HG02852 (cell line): ENCODE data around the gene EIPR1.
"Not testable (repeated sequence)": the region's sequence is repeated elsewhere in the genome, so short reads cannot be mapped to it uniquely, and the experiment has no call there.

Source experiments
- ATAC-seq: cut with Tn5 transposase; IDR thresholded peaks from one replicate; pipeline ENCODE4 v1.9.1; 2021; ENCODE audit warnings: mild to moderate bottlenecking, moderate library complexity; ENCODE audit not compliant: unreplicated experiment

The EIPR1 gene

GRCh38 chr2:3403587-3404334, 26.1 kb upstream of the EIPR1 start:
- peak; percentile 100 for ATAC-seq

- no peak for ATAC-seq
Observed at GRCh38 chr2:3399829-3400228, 22.2 kb upstream of the EIPR1 start.

GRCh38 chr2:3399381-3399780, 21.8 kb upstream of the EIPR1 start:
- no peak for ATAC-seq

- no peak for ATAC-seq
Observed at GRCh38 chr2:3398857-3399256, 21.2 kb upstream of the EIPR1 start.

GRCh38 chr2:3396920-3397559, 19.4 kb upstream of the EIPR1 start:
- ATAC-seq = peak; percentile 55

- no peak for ATAC-seq
Observed at GRCh38 chr2:3392216-3392615, 14.6 kb upstream of the EIPR1 start.

GRCh38 chr2:3390041-3390440, 12.4 kb upstream of the EIPR1 start:
- no peak for ATAC-seq

- no peak for ATAC-seq
Observed at GRCh38 chr2:3389193-3389592, 11.6 kb upstream of the EIPR1 start.

- ATAC-seq = no peak
Observed at GRCh38 chr2:3388412-3388738, 10.8 kb upstream of the EIPR1 start.

GRCh38 chr2:3387644-3388411, 10.2 kb upstream of the EIPR1 start:
- no peak for ATAC-seq

GRCh38 chr2:3387011-3387410, 9.4 kb upstream of the EIPR1 start:
- ATAC-seq = no peak

GRCh38 chr2:3386448-3386958, 8.9 kb upstream of the EIPR1 start:
- ATAC-seq = no peak

- ATAC-seq = peak; percentile 74
Observed at GRCh38 chr2:3379647-3380534, 2.3 kb upstream of the EIPR1 start, which contains the start of gene TRAPPC12. TSS of gene TRAPPC12 (plus strand) at chr2:3379694. CDS start at chr2:3387624, 7,930 bp downstream.

- no peak for ATAC-seq
Observed at GRCh38 chr2:3379339-3379646, 1.7 kb upstream of the EIPR1 start.

GRCh38 chr2:3377279-3377611, 373 bp downstream of the EIPR1 start:
- ATAC-seq = peak; percentile 18

GRCh38 chr2:3376821-3377220, 797 bp downstream of the EIPR1 start:
- no peak for ATAC-seq

- ATAC-seq = not testable (repeated sequence)
Observed at GRCh38 chr2:3369340-3370181, 8.1 kb downstream of the EIPR1 start.

GRCh38 chr2:3368261-3368722, 9.3 kb downstream of the EIPR1 start:
- no peak for ATAC-seq

- ATAC-seq = no peak
Observed at GRCh38 chr2:3365219-3365618, 12.4 kb downstream of the EIPR1 start.
